ENCODE measurements around the gene DENND1C.
"Not testable (repeated sequence)": the region's sequence is repeated elsewhere in the genome, so short reads cannot be mapped to it uniquely, and the experiment has no call there.

Gene DENND1C

GRCh38 chr19:6509118-6509971, 27.8 kb upstream of the DENND1C start:
- no peak for DNase-seq (ENCODE audit: low read depth in 2 of 2)

DNA sequence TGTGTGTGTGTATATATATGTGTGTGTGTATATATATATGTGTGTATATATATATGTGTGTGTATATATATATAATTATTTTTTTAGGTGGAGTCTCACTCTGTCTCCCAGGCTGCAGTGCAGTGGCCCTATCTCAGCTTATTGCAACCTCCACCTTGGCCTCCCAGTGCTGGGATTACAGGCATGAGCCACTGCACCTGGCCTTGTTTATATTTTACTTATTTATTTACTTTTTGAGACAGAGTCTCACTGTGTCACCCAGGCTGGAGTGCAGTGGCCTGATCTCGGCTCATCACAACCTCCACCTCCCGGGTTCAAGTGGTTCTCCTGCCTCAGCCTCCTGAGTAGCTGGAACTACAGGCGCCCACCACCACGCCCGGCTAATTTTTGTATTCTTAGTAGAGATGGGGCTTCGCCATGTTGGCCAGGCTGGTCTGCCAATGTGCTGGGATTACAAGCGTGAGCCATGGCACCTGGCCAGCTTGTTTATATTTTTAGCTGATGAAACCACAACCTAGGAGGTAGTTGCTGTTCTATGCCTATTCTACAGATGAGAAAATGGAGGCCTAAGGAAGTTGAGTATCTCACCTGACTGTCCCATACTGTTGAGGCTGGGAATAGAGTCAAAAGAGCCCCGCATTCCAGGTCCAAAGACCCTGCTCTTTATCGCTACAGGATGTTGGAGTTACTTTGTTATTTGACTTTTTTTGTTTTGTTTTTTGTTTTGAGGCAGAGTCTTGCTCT, 26.6 kb upstream of the DENND1C start:
- DNase-seq (ENCODE audit: low read depth in 2 of 2), result not testable (repeated sequence)

DNA sequence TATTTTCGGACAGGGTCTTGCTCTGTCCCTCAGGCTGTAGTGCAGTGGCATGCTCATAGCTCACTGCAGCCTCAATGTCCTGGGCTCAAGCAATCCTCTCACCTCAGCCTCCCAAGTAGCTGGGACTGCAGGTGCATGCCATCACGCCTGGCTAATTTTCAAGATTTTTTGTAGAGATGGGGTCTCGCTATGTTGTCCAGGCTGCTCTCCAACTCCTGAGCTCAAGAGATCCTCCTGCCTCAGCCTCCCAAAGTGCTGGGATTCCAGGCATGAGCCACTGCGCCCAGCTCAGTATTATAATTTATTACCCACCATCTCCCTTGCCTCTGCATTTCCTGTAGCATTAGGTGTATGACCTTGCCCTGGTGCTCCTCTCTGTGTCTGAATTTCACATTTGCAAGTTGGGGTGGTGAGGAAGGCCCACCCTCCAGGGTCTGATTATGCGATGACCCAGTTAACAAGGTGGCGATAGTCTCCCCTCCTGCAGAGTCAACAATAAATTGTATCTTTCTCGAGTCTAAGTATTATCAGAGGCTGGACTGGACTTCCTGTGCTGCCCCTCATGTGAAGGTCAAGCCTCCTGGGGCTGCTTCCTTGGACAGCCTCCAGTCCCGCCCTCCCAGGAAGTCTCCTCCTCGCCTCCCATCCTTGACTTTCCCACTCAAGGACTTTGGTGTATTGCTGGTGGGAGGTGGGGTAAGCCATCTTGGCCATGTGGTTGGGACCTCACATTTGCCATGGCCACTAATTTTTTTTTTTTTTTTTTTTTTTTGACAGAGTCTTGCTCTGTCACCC, 22.0 kb upstream of the DENND1C start:
- DNase-seq (ENCODE audit: low read depth in 2 of 2), result no peak

DNA sequence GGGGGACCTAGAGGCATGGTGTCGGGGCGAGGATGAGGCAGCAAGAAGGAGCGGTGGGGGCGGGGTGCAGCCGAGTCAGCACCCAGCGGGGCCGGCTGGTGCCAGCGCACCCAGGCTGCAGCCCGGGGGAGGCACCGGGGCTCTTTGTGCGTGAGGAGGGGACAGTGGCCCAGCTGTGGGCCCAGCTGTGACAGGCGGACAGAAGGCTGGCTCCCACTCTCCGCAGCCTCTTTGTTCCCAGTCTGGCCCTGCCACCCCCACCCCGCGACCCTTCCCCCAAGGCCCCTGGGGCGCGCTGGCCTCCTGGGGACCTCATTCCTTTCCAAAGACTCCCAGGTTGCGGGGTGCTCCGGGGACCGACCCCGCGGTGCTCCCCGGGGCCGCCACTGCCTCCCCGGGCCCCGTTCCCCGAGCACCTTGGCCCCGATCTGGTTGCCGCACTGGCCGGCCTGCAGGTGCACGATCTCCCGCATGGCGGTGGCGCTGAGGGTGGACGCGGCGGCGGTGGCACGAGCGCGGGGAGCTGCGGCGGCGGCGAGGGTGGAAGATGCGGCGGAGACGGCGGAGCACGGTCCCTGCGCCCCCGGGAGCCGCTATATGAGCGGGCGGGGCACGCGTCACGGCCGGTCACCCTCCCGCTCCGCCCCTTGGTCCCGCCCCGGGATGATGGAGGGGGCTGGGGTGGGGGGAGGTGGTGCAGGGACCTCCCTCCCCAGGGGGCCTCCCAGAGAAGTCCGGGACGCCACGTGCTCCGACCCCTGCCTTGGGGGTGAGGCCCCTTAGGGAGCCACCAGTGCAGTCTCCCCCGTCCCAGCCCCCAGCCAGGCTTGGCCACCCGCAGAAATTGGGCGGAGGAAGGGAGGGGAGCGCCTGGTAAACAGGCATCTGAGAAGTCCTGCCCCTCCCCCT, 20.4 kb upstream of the DENND1C start, which contains the start of gene TUBB4A:
TUBB4A (minus strand) TSS at position 570 of the 909 bp plus-strand sequence; CDS start at position 473, 97 bp downstream.
- peak in 1 of 2 donors; percentile 11 for DNase-seq (ENCODE audit: low read depth in 2 of 2)

- no peak for DNase-seq (ENCODE audit: low read depth in 2 of 2)
These were observed 19.5 kb upstream of the DENND1C start for GRCh38 chr19:6500837-6501739.

- no peak for DNase-seq (ENCODE audit: low read depth in 2 of 2)
These were observed 17.6 kb upstream of the DENND1C start for GRCh38 chr19:6499052-6499790.

DNA sequence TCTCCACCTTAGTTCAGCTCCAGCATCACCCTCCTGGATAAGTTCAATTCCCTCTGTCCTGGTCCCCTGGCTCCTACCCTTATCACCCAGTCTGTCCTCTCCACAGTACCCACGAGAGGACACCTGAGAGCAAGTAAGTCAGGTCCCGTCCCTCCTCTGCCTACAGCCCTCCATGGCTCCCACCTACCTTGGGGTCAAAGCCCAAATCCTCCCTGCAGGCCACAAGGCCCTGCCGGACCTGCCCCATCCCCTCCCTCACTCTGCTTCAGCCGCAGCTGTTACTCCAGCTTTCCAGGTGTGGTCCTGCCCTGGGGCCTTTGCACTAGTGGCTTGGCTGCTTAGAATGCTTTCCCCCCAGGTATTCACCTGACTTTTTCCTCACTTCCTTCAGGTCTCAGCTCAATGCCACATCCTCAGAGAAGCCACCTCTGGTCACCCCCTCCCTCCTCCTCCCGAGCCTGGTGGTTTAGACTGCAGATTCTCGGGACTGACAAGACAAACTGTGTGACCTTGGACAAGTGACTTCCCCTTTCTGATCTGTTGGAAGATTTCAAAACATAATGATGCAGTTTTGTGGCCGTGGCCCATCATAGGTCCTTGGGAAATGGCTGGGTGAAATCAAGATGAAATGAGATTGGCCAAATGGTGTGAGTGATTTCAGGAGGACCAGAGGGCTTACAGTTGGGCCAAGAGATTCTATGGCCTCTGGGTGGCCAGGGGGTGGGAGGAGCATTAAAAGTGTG, 16.9 kb upstream of the DENND1C start:
- no peak for DNase-seq (ENCODE audit: low read depth in 2 of 2)

- DNase-seq (ENCODE audit: low read depth in 2 of 2), result no peak
These were observed 14.4 kb upstream of the DENND1C start for GRCh38 chr19:6495947-6496346.

DNA sequence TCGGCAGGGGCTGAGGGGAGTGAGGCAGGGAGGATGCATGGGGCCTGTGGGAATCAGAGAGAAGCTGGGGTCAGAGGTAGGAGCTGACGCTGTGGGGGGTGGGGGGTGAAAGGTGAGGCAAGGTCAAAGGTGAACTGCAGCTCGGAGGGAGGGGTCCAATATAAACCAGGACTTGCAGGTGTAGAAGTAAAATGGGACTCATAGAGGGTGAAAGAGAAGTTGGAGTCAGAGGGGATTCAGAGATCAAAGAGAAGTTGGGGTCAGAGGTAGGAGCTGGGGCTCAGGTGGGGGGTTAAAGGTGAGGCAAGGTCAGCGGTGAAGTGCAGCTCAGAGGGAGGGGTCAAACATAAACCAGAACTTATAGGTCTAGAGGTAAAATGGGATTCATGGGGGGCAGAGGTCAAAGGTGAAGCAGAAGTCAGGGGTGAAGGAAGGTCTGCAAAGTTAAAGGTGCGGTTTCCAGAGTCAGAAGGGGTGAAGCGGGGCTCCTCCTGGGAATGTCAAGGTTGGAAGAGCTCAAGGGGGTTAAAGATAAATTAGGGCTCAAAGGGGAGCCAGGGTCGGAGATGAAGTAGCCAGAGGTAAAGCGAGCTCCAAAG, 12.9 kb upstream of the DENND1C start:
- DNase-seq (ENCODE audit: low read depth in 2 of 2), result no peak

- DNase-seq (ENCODE audit: low read depth in 2 of 2), result no peak
These were observed 10.4 kb upstream of the DENND1C start for GRCh38 chr19:6491802-6492592.

DNA sequence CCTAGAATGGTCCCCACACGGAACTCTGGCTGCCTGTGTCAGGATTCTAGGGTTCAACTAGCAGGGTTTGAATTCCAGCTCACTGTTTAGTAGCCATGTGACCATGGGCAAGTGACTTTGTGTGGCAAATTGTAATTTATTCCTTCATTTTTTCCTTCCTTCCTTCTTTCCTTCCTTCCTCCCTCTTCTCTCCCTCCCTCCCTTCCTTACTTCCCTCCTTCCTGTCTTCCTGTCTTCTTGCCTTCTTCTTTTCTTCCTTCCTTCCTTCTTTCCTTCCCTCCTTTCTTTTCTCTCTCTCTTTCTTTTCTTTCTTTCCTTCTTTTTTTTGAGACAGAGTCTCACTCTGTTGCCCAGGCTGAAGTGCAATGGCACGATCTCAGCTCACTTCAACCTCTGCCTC, 8.5 kb upstream of the DENND1C start:
- no peak for DNase-seq (ENCODE audit: low read depth in 2 of 2)

GRCh38 chr19:6489278-6490061, 7.9 kb upstream of the DENND1C start:
- DNase-seq (ENCODE audit: low read depth in 2 of 2), result no peak

DNA sequence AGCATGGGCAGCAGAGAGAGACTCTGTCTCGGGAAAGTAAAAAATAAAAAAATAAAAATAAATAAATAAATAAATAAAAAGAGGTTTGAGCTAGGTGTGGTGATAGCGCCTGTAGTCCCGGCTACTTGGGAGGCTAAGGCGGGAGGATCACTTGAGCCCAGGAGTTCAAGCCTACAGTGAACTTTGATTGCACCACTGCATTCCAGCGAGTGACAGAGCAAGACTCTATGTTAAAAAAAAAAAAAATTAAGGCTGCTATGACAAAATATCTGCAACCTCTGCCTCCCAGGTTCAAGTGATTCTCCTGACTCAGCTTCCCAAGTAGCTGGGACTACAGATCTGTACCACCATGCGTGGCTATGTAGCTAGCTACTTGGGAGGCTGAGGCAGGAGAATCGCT, 3.2 kb upstream of the DENND1C start:
- DNase-seq (ENCODE audit: low read depth in 2 of 2), result no peak

GRCh38 chr19:6484230-6484629, 2.6 kb upstream of the DENND1C start:
- DNase-seq (ENCODE audit: low read depth in 2 of 2), result no peak

- no peak for DNase-seq (ENCODE audit: low read depth in 2 of 2)
These were observed 1.6 kb upstream of the DENND1C start for GRCh38 chr19:6483235-6483634.

DNA sequence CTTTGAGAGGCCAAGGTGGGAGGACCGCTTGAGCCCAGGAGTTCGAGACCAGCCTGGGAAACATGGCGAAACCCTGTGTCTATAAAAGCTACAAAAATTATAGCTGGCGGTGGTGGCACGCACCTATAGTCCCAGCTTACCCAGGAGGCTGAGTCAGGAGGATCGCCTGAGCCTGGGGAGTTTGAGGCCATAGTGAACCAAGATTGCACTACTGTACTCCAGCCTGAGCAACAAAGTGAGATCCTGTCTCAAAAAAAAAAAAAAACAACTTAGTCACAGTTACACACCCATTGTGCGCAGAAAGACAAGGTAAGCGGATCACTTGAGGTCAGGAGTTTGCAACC, 728 bp upstream of the DENND1C start:
- no peak for DNase-seq (ENCODE audit: low read depth in 2 of 2)
